Subcutaneous adipose tissue (tissue), 4 donors: ENCODE measurements around the gene NCOA1. TPM values are rescaled to one million over a fixed set of nuclear protein-coding genes. Genes with fewer than 3 reads are reported as not detected.

Source experiments
- total RNA-seq, 4 donors: library from RNA; depleted of rRNA; stranded (reverse); fragments of >200 nt; gene quantifications; one replicate each; pipeline ENCODE4 v1.1.0, GENCODE V29; 2016
- TF ChIP-seq, protein P1 (sequence below): fragments of 450-650 bp; IDR thresholded peaks from one replicate; pipeline ENCODE4 v1.5.1; 2016; ENCODE audit warnings: low read depth, mild to moderate bottlenecking, control low read depth, antibody characterized with exemption, moderate library complexity

NCOA1 gene
- total RNA-seq, 4 donors from 2014 or later: 48.2 to 84.6 (median 53.1) TPM

GRCh38 chr2:24768601-24769000 lies 277.5 kb downstream of the NCOA1 start:
- TF ChIP-seq, protein P1, sequence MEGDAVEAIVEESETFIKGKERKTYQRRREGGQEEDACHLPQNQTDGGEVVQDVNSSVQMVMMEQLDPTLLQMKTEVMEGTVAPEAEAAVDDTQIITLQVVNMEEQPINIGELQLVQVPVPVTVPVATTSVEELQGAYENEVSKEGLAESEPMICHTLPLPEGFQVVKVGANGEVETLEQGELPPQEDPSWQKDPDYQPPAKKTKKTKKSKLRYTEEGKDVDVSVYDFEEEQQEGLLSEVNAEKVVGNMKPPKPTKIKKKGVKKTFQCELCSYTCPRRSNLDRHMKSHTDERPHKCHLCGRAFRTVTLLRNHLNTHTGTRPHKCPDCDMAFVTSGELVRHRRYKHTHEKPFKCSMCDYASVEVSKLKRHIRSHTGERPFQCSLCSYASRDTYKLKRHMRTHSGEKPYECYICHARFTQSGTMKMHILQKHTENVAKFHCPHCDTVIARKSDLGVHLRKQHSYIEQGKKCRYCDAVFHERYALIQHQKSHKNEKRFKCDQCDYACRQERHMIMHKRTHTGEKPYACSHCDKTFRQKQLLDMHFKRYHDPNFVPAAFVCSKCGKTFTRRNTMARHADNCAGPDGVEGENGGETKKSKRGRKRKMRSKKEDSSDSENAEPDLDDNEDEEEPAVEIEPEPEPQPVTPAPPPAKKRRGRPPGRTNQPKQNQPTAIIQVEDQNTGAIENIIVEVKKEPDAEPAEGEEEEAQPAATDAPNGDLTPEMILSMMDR: no peak

- TF ChIP-seq, protein P1: no peak
Observed at GRCh38 chr2:24771061-24771460, 280.0 kb downstream of the NCOA1 start.

- TF ChIP-seq, protein P1: no peak
Observed at GRCh38 chr2:24771764-24772586, 280.9 kb downstream of the NCOA1 start.

- TF ChIP-seq, protein P1: no peak
Observed at GRCh38 chr2:24774373-24774772, 283.3 kb downstream of the NCOA1 start.

GRCh38 chr2:24779116-24779515 lies 288.1 kb downstream of the NCOA1 start:
- TF ChIP-seq, protein P1: no peak

- TF ChIP-seq, protein P1: no peak
Observed at GRCh38 chr2:24783641-24784040, 292.6 kb downstream of the NCOA1 start.

- TF ChIP-seq, protein P1: no peak
Observed at GRCh38 chr2:24785671-24786321, 294.7 kb downstream of the NCOA1 start.
